ENCODE data around the gene STK32B. TPM values are rescaled to one million over a fixed set of nuclear protein-coding genes. Genes with fewer than 3 reads are reported as not detected.

The STK32B gene
- total and polyA plus RNA-seq, 4 donors: 0.02 to 0.28 (median 0.08) TPM; not detected in 1

DNA sequence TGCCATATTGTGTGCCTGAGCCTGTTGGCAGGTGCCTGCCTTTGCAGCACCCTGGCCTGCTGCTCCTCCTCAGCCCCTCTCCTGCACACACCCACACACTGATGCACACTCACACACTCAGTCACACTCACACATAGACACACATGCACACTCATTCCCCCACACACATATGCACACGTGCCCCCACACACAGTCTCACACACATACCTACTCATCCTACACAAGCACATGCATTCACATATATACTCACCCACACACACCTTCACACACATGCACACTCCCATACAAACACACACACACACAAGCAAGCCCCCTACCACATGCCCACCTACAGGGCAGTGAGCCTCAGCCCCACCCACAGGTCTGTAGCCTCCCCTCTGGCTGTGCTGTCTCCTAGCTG lies 412.1 kb downstream of the STK32B start:
- Histone ChIP-seq H3K27ac (ENCODE audit: low read depth in 1 of 2, low read length in 2 of 2) (no peak overlapping the region), H3K4me3 (ENCODE audit: low read depth in 1 of 3, low read length in 3 of 3) (no peak overlapping the region), H3K36me3 (ENCODE audit: control insufficient read depth in 4 of 4, insufficient read depth in 3 of 4, low read depth in 1 of 4, low read length in 3 of 4) (no peaks in the 10 kb centered on the region), H3K4me1 (ENCODE audit: control insufficient read depth in 4 of 4, insufficient read depth in 4 of 4, low read length in 3 of 4) (no peaks in the 10 kb centered on the region), H3K9me3 (ENCODE audit: control insufficient read depth in 4 of 4, low read length in 3 of 4) (no peaks in the 10 kb centered on the region), H3K27me3 (ENCODE audit: control insufficient read depth in 4 of 4, insufficient read depth in 4 of 4, low read length in 3 of 4) (no peaks in the 10 kb centered on the region), H3K9ac (ENCODE audit: low read depth in 1 of 2, low read length in 2 of 2) (no peak overlapping the region)
- DNase-seq (ENCODE audit: low spot score): no peak
- WGBS: 87% methylated on average over 1 of the region's 1 CpG
- TF ChIP-seq SP1 (IDR thresholded peaks at IDR 0.05) (no peak), YY1 (IDR thresholded peaks at IDR 0.05) (no peak), GABPA (IDR thresholded peaks at IDR 0.05 in 1 of 2, conservative IDR thresholded peaks at IDR 0.05 in 1 of 2) (no peak), EGR1 (IDR thresholded peaks at IDR 0.05; ENCODE audit: low read depth in 2 of 2) (no peak), HNF4G (IDR thresholded peaks at IDR 0.05) (no peak), JUND (IDR thresholded peaks at IDR 0.05) (no peak), RAD21 (IDR thresholded peaks at IDR 0.05) (no peak), FOXA1 (IDR thresholded peaks at IDR 0.05) (no peak), FOXA2 (IDR thresholded peaks at IDR 0.05) (no peak), HNF4A (conservative IDR thresholded peaks at IDR 0.05) (no peak)
- TF ChIP-seq, protein P1, sequence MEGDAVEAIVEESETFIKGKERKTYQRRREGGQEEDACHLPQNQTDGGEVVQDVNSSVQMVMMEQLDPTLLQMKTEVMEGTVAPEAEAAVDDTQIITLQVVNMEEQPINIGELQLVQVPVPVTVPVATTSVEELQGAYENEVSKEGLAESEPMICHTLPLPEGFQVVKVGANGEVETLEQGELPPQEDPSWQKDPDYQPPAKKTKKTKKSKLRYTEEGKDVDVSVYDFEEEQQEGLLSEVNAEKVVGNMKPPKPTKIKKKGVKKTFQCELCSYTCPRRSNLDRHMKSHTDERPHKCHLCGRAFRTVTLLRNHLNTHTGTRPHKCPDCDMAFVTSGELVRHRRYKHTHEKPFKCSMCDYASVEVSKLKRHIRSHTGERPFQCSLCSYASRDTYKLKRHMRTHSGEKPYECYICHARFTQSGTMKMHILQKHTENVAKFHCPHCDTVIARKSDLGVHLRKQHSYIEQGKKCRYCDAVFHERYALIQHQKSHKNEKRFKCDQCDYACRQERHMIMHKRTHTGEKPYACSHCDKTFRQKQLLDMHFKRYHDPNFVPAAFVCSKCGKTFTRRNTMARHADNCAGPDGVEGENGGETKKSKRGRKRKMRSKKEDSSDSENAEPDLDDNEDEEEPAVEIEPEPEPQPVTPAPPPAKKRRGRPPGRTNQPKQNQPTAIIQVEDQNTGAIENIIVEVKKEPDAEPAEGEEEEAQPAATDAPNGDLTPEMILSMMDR (IDR thresholded peaks at IDR 0.05; ENCODE audit: low read depth, low read length, missing input control): no peak
- TF ChIP-seq, protein P2, sequence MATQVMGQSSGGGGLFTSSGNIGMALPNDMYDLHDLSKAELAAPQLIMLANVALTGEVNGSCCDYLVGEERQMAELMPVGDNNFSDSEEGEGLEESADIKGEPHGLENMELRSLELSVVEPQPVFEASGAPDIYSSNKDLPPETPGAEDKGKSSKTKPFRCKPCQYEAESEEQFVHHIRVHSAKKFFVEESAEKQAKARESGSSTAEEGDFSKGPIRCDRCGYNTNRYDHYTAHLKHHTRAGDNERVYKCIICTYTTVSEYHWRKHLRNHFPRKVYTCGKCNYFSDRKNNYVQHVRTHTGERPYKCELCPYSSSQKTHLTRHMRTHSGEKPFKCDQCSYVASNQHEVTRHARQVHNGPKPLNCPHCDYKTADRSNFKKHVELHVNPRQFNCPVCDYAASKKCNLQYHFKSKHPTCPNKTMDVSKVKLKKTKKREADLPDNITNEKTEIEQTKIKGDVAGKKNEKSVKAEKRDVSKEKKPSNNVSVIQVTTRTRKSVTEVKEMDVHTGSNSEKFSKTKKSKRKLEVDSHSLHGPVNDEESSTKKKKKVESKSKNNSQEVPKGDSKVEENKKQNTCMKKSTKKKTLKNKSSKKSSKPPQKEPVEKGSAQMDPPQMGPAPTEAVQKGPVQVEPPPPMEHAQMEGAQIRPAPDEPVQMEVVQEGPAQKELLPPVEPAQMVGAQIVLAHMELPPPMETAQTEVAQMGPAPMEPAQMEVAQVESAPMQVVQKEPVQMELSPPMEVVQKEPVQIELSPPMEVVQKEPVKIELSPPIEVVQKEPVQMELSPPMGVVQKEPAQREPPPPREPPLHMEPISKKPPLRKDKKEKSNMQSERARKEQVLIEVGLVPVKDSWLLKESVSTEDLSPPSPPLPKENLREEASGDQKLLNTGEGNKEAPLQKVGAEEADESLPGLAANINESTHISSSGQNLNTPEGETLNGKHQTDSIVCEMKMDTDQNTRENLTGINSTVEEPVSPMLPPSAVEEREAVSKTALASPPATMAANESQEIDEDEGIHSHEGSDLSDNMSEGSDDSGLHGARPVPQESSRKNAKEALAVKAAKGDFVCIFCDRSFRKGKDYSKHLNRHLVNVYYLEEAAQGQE (IDR thresholded peaks at IDR 0.05): no peak
- TF ChIP-seq, protein P3, sequence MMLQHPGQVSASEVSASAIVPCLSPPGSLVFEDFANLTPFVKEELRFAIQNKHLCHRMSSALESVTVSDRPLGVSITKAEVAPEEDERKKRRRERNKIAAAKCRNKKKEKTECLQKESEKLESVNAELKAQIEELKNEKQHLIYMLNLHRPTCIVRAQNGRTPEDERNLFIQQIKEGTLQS (IDR thresholded peaks at IDR 0.05): no peak
- TF ChIP-seq, protein P4, sequence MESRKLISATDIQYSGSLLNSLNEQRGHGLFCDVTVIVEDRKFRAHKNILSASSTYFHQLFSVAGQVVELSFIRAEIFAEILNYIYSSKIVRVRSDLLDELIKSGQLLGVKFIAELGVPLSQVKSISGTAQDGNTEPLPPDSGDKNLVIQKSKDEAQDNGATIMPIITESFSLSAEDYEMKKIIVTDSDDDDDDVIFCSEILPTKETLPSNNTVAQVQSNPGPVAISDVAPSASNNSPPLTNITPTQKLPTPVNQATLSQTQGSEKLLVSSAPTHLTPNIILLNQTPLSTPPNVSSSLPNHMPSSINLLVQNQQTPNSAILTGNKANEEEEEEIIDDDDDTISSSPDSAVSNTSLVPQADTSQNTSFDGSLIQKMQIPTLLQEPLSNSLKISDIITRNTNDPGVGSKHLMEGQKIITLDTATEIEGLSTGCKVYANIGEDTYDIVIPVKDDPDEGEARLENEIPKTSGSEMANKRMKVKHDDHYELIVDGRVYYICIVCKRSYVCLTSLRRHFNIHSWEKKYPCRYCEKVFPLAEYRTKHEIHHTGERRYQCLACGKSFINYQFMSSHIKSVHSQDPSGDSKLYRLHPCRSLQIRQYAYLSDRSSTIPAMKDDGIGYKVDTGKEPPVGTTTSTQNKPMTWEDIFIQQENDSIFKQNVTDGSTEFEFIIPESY (IDR thresholded peaks at IDR 0.05): no peak

DNA sequence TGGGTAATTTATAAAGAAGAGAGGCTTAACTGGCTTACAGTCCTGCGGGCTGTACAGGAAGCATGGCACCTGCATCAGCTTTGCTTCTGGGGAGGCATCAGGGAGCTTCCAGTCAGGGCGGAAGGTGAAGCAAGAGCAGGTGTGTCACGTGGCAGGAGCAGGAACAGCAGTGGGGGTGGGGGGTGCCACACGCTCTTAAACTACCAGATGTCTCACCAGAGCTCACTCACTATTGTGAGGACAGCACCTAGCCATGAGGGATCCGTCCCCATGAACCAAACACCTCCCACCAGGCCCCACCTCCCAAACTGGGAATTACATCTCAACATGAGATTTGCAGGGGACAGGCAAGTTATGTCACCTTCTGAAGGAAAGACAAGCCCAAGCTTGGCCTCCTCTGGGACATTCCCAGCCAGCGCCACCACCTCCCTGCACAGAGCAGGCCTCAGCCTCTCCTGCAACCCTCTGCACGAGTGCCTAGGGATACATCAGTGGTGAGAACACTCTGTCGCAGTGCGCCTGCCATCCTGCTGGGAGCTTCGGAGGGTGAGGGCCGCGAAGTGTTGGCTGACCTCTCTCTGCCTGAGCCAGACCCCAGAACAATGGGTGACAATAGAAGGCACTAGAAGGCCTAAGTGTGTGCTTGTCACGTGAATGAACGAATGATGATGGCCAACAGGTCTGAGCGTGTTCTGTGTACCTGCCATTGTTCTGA lies 412.8 kb downstream of the STK32B start:
- TF ChIP-seq, protein P3 (IDR thresholded peaks at IDR 0.05): no peak
- TF ChIP-seq YY1 (IDR thresholded peaks at IDR 0.05) (no peak), SP1 (IDR thresholded peaks at IDR 0.05) (no peak), HNF4G (IDR thresholded peaks at IDR 0.05) (no peak), FOXA2 (IDR thresholded peaks at IDR 0.05) (no peak)
- TF ChIP-seq, protein P5, sequence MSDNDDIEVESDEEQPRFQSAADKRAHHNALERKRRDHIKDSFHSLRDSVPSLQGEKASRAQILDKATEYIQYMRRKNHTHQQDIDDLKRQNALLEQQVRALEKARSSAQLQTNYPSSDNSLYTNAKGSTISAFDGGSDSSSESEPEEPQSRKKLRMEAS (IDR thresholded peaks at IDR 0.05): no peak
- WGBS: 93% methylated on average over 15 of the region's 15 CpGs
- no peak overlapping the region for H3K9ac ChIP-seq (ENCODE audit: low read depth in 1 of 2, low read length in 2 of 2)
- H3K4me1 ChIP-seq (ENCODE audit: control insufficient read depth in 4 of 4, insufficient read depth in 4 of 4, low read length in 3 of 4): no peaks in the 10 kb centered on the region
- no peak for DNase-seq (ENCODE audit: low spot score)
- no peak overlapping the region for H3K4me3 ChIP-seq (ENCODE audit: low read depth in 1 of 3, low read length in 3 of 3)
- H3K27ac ChIP-seq (ENCODE audit: low read depth in 1 of 2, low read length in 2 of 2): no peak overlapping the region
- no peaks in the 10 kb centered on the region for H3K36me3 ChIP-seq (ENCODE audit: control insufficient read depth in 4 of 4, insufficient read depth in 3 of 4, low read depth in 1 of 4, low read length in 3 of 4)
- H3K27me3 ChIP-seq (ENCODE audit: control insufficient read depth in 4 of 4, insufficient read depth in 4 of 4, low read length in 3 of 4): no peaks in the 10 kb centered on the region
- H3K9me3 ChIP-seq (ENCODE audit: control insufficient read depth in 4 of 4, low read length in 3 of 4): no peaks in the 10 kb centered on the region

Measured in liver (tissue), 9 donors.